Fibroblast of lung (primary cell): ENCODE data around the gene ICE2. TPM values are rescaled to one million over a fixed set of nuclear protein-coding genes. Genes with fewer than 3 reads are reported as not detected.
A peak's percentile ranks its signal among the peaks of the same experiment; 100 is the strongest.

Source experiments
- DNase-seq, 2 donors: peaks; one replicate each; pipeline versions ENCODE4 v3.0.0 to v3.0.0-alpha.2; 2010; ENCODE audit warnings: low read depth in 2 of 2
- H2AFZ ChIP-seq: 2 replicates; pipeline ENCODE4 v1.5.1; 2012; ENCODE audit warnings: low read length, control low read depth, inconsistent platforms
- H3K27ac ChIP-seq: 2 replicates; pipeline ENCODE4 v1.5.1; 2011; ENCODE audit warnings: low read length, control low read depth; ENCODE audit not compliant: insufficient read depth
- H3K27me3 ChIP-seq: 2 replicates; pipeline ENCODE4 v1.5.1; 2011; ENCODE audit warnings: mild to moderate bottlenecking, low read length; ENCODE audit not compliant: control insufficient read depth, insufficient read depth
- H3K36me3 ChIP-seq: 2 replicates; pipeline ENCODE4 v1.5.1; 2011; ENCODE audit warnings: low read length; ENCODE audit not compliant: control insufficient read depth, insufficient read depth
- H3K4me1 ChIP-seq: 2 replicates; pipeline ENCODE4 v1.5.1; 2011; ENCODE audit warnings: low read length; ENCODE audit not compliant: control insufficient read depth, insufficient read depth; ENCODE audit errors: extremely low read depth
- H3K4me2 ChIP-seq: 2 replicates; pipeline ENCODE4 v1.5.1; 2011; ENCODE audit warnings: low read length, control low read depth; ENCODE audit not compliant: insufficient read depth; ENCODE audit errors: extremely low read depth
- H3K4me3 ChIP-seq, 4 experiments: fragments of 200-600 bp in 1 of 4; sonication (generic) in 1 of 4; replicated peaks in 1 of 4; 2 replicates each; pipeline ENCODE4 v1.5.1; 2011 to 2016; ENCODE audit warnings: low read length in 4 of 4, low read depth in 3 of 4, mild to moderate bottlenecking in 3 of 4, control low read depth in 2 of 4, inconsistent platforms in 1 of 4, mixed read lengths in 1 of 4; ENCODE audit not compliant: insufficient read depth in 1 of 4; ENCODE audit errors: control extremely low read depth in 1 of 4
- H3K79me2 ChIP-seq: 2 replicates; pipeline ENCODE4 v1.5.1; 2012; ENCODE audit warnings: mild to moderate bottlenecking, low read length, inconsistent platforms; ENCODE audit not compliant: control insufficient read depth, insufficient read depth
- H3K9ac ChIP-seq: 2 replicates; pipeline ENCODE4 v1.5.1; 2011; ENCODE audit warnings: mild to moderate bottlenecking, low read length, control low read depth; ENCODE audit not compliant: insufficient read depth
- H3K9me3 ChIP-seq: 2 replicates; pipeline ENCODE4 v1.5.1; 2012; ENCODE audit warnings: low read depth, low read length; ENCODE audit not compliant: control insufficient read depth, insufficient read depth
- H4K20me1 ChIP-seq: 2 replicates; pipeline ENCODE4 v1.5.1; 2011; ENCODE audit warnings: low read length; ENCODE audit not compliant: control insufficient read depth, insufficient read depth; ENCODE audit errors: extremely low read depth
- CTCF ChIP-seq, 2 donors: IDR thresholded peaks in 1 of 2; conservative IDR thresholded peaks in 1 of 2; 1 replicate in 1 of 2; 2 replicates in 1 of 2; pipeline ENCODE4 v1.5.1; 2011 to 2012; ENCODE audit warnings: low read length in 2 of 2, control low read depth in 1 of 2, inconsistent platforms in 1 of 2, low read depth in 1 of 2, mild to moderate bottlenecking in 1 of 2
- EZH2 ChIP-seq: IDR thresholded peaks from 2 replicates; pipeline ENCODE4 v1.5.1; 2012; ENCODE audit warnings: low read length, control low read depth, mild to moderate bottlenecking; ENCODE audit errors: missing control alignments
- polyA plus RNA-seq, 2 donors: library from polyadenylated mRNA; depleted of rRNA in 1 of 2; stranded (reverse) in 1 of 2; unstranded in 1 of 2; fragments of >200 nt; gene quantifications; 2 replicates each; pipeline ENCODE4 v1.2.1, GENCODE V29; 2011 to 2012; ENCODE audit warnings: missing spikeins in 1 of 2
- total RNA-seq: library from RNA; depleted of rRNA; stranded (reverse); fragments of >200 nt; gene quantifications from 2 replicates; pipeline ENCODE4 v1.2.1, GENCODE V29; 2014

Gene ICE2
- total and polyA plus RNA-seq, 2 donors (not counting 1 experiment from before 2014, with no cell fraction given), result 22.3 to 38.6 TPM

- Histone ChIP-seq H3K27me3 (no peaks in the 10 kb centered on the region), H3K4me3 (no peak overlapping the region), H2AFZ (no peak overlapping the region), H3K9me3 (no peaks in the 10 kb centered on the region), H3K27ac (peak overlapping the region; percentile 22), H3K36me3 (peaks cover 28% of the 10 kb centered on the region), H4K20me1 (peaks cover 20% of the 10 kb centered on the region), H3K9ac (no peak overlapping the region), H3K4me2 (no peak overlapping the region), H3K4me1 (peaks cover 31% of the 10 kb centered on the region), H3K79me2 (peaks cover 92% of the 10 kb centered on the region)
- TF ChIP-seq CTCF (conservative IDR thresholded peaks at IDR 0.05 in 1 of 2, IDR thresholded peaks at IDR 0.05 in 1 of 2; ENCODE audit: low read depth in 1 of 2, low read length in 2 of 2) (no peak), EZH2 (no peak)
- peak in 1 of 2 donors; percentile 76 for DNase-seq
Observed at GRCh38 chr15:60381148-60381788, 97.7 kb downstream of the ICE2 start.

- H3K9me3 ChIP-seq, result no peaks in the 10 kb centered on the region
- H3K9ac ChIP-seq, result no peak overlapping the region
- peak; percentile 92 to 98 for DNase-seq
- peaks cover 19% of the 10 kb centered on the region for H4K20me1 ChIP-seq
- peak overlapping the region; percentile 81 for H3K27ac ChIP-seq
- H2AFZ ChIP-seq, result no peak overlapping the region
- H3K4me1 ChIP-seq, result peaks cover 41% of the 10 kb centered on the region
- TF ChIP-seq CTCF (conservative IDR thresholded peaks at IDR 0.05 in 1 of 2, IDR thresholded peaks at IDR 0.05 in 1 of 2; ENCODE audit: low read depth in 1 of 2, low read length in 2 of 2), result no peak
- no peak for TF ChIP-seq EZH2
- peaks cover 90% of the 10 kb centered on the region for H3K79me2 ChIP-seq
- no peak overlapping the region for H3K4me3 ChIP-seq
- H3K4me2 ChIP-seq, result no peak overlapping the region
- H3K27me3 ChIP-seq, result no peaks in the 10 kb centered on the region
- H3K36me3 ChIP-seq, result peaks cover 28% of the 10 kb centered on the region
Observed at GRCh38 chr15:60379525-60380274, 99.2 kb downstream of the ICE2 start.

- DNase-seq, result no peak
- Histone ChIP-seq H3K27me3 (no peaks in the 10 kb centered on the region), H3K9ac (no peak overlapping the region), H4K20me1 (peaks cover 18% of the 10 kb centered on the region), H3K9me3 (no peaks in the 10 kb centered on the region), H3K4me1 (peaks cover 43% of the 10 kb centered on the region), H3K36me3 (peaks cover 29% of the 10 kb centered on the region), H3K79me2 (peaks cover 90% of the 10 kb centered on the region), H3K4me3 (no peak overlapping the region), H3K27ac (peak overlapping the region; percentile 76), H2AFZ (no peak overlapping the region), H3K4me2 (no peak overlapping the region)
- TF ChIP-seq EZH2 (no peak), CTCF (conservative IDR thresholded peaks at IDR 0.05 in 1 of 2, IDR thresholded peaks at IDR 0.05 in 1 of 2; ENCODE audit: low read depth in 1 of 2, low read length in 2 of 2) (no peak)
Observed at GRCh38 chr15:60379185-60379524, 99.8 kb downstream of the ICE2 start.
